ENCODE data around the gene ABCD4.

GRCh38 chr14:74245292-74245691, 57.4 kb downstream of the ABCD4 start:
- TF ChIP-seq CTCF (IDR thresholded peaks at IDR 0.05) (no peak), POLR2A (IDR thresholded peaks at IDR 0.05) (no peak)
